ENCODE measurements around the gene VWA2. TPM values are rescaled to one million over a fixed set of nuclear protein-coding genes. Genes with fewer than 3 reads are reported as not detected.

VWA2 gene
- total and polyA plus RNA-seq, 9 donors = 0.04 to 4.1 (median 0.23) TPM

DNA sequence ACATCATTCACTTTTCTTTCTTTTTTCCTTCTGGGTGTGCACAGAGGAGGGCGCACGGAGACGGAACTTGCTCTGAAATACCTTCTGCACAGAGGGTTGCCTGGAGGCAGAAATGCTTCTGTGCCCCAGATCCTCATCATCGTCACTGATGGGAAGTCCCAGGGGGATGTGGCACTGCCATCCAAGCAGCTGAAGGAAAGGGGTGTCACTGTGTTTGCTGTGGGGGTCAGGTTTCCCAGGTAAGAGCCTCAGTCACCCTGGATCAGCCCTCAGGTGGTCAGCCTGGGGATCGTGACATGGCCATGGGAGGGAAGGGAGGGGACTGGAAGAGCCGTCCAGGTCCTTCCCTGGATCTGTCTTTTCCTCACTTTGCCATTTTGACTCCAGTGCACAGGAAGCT, 33.6 kb downstream of the VWA2 start:
- Histone ChIP-seq H3K9me3 (replicated peaks; ENCODE audit: control insufficient read depth, low read depth, low read length) (no peaks in the 10 kb centered on the region), H3K36me3 (ENCODE audit: control insufficient read depth, insufficient read depth, low read length) (no peaks in the 10 kb centered on the region), H3K4me3 (ENCODE audit: low read length) (no peak overlapping the region), H3K27me3 (ENCODE audit: control insufficient read depth, insufficient read depth, low read length) (peaks cover 8% of the 10 kb centered on the region), H3K4me1 (ENCODE audit: control insufficient read depth, insufficient read depth, low read length) (no peaks in the 10 kb centered on the region), H3K27ac (ENCODE audit: low read length) (no peak overlapping the region)
- DNase-seq = no peak
- 93% methylated on average over 4 of the region's 6 CpGs for WGBS (ENCODE audit: insufficient coverage)

DNA sequence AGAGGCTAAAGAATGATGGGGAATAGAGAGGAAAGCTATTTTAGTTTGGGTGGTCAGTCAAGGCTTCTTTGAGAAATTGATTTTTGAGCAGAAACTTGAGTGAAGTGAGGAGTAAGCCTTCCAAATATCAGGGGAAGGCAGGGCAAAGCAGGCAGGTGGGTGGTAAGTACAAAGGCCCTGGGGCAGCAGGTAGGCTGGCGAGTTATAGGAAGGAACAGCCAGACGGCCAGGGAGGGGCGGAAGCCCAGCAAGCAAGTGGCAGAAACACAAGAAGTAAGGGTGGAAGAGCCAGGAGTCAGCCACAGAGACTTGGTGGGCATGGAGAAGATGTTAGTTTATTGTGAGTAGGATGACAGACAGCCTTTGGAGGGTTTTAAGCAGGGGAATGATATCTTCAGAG, 34.9 kb downstream of the VWA2 start:
- Histone ChIP-seq H3K27me3 (ENCODE audit: control insufficient read depth, insufficient read depth, low read length) (peaks cover 8% of the 10 kb centered on the region), H3K27ac (ENCODE audit: low read length) (no peak overlapping the region), H3K4me1 (ENCODE audit: control insufficient read depth, insufficient read depth, low read length) (no peaks in the 10 kb centered on the region), H3K36me3 (ENCODE audit: control insufficient read depth, insufficient read depth, low read length) (no peaks in the 10 kb centered on the region), H3K9me3 (replicated peaks; ENCODE audit: control insufficient read depth, low read depth, low read length) (no peaks in the 10 kb centered on the region), H3K4me3 (ENCODE audit: low read length) (no peak overlapping the region)
- no peak for DNase-seq
- WGBS (ENCODE audit: insufficient coverage) = 88% methylated on average over 3 of the region's 3 CpGs

GRCh38 chr10:114274616-114275453, 35.8 kb downstream of the VWA2 start:
- H3K4me3 ChIP-seq (ENCODE audit: low read length) = no peak overlapping the region
- no peak for DNase-seq
- 91% methylated on average over 14 of the region's 16 CpGs for WGBS (ENCODE audit: insufficient coverage)
- peaks cover 8% of the 10 kb centered on the region for H3K27me3 ChIP-seq (ENCODE audit: control insufficient read depth, insufficient read depth, low read length)
- H3K4me1 ChIP-seq (ENCODE audit: control insufficient read depth, insufficient read depth, low read length) = no peaks in the 10 kb centered on the region
- H3K36me3 ChIP-seq (ENCODE audit: control insufficient read depth, insufficient read depth, low read length) = no peaks in the 10 kb centered on the region
- no peaks in the 10 kb centered on the region for H3K9me3 ChIP-seq (replicated peaks; ENCODE audit: control insufficient read depth, low read depth, low read length)
- no peak overlapping the region for H3K27ac ChIP-seq (ENCODE audit: low read length)

GRCh38 chr10:114276066-114276465, 37.0 kb downstream of the VWA2 start:
- Histone ChIP-seq H3K36me3 (ENCODE audit: control insufficient read depth, insufficient read depth, low read length) (no peaks in the 10 kb centered on the region), H3K9me3 (replicated peaks; ENCODE audit: control insufficient read depth, low read depth, low read length) (no peaks in the 10 kb centered on the region), H3K4me1 (ENCODE audit: control insufficient read depth, insufficient read depth, low read length) (no peaks in the 10 kb centered on the region), H3K4me3 (ENCODE audit: low read length) (no peak overlapping the region), H3K27me3 (ENCODE audit: control insufficient read depth, insufficient read depth, low read length) (peaks cover 9% of the 10 kb centered on the region), H3K27ac (ENCODE audit: low read length) (no peak overlapping the region)
- WGBS (ENCODE audit: insufficient coverage) = 68% methylated on average over 6 of the region's 6 CpGs
- no peak for DNase-seq

- no peak for DNase-seq
- H3K4me3 ChIP-seq (ENCODE audit: low read length) = no peak overlapping the region
- peaks cover 10% of the 10 kb centered on the region for H3K27me3 ChIP-seq (ENCODE audit: control insufficient read depth, insufficient read depth, low read length)
- 64% methylated on average over 6 of the region's 6 CpGs for WGBS (ENCODE audit: insufficient coverage)
- no peaks in the 10 kb centered on the region for H3K36me3 ChIP-seq (ENCODE audit: control insufficient read depth, insufficient read depth, low read length)
- no peaks in the 10 kb centered on the region for H3K4me1 ChIP-seq (ENCODE audit: control insufficient read depth, insufficient read depth, low read length)
- H3K9me3 ChIP-seq (replicated peaks; ENCODE audit: control insufficient read depth, low read depth, low read length) = no peaks in the 10 kb centered on the region
- H3K27ac ChIP-seq (ENCODE audit: low read length) = no peak overlapping the region
Measured at GRCh38 chr10:114276671-114277070, 37.6 kb downstream of the VWA2 start.

GRCh38 chr10:114278140-114278883, 39.3 kb downstream of the VWA2 start:
- DNase-seq = no peak
- no peak overlapping the region for H3K4me3 ChIP-seq (ENCODE audit: low read length)
- H3K27me3 ChIP-seq (ENCODE audit: control insufficient read depth, insufficient read depth, low read length) = peaks cover 8% of the 10 kb centered on the region
- H3K36me3 ChIP-seq (ENCODE audit: control insufficient read depth, insufficient read depth, low read length) = no peaks in the 10 kb centered on the region
- no peak overlapping the region for H3K27ac ChIP-seq (ENCODE audit: low read length)
- H3K4me1 ChIP-seq (ENCODE audit: control insufficient read depth, insufficient read depth, low read length) = no peaks in the 10 kb centered on the region
- no peaks in the 10 kb centered on the region for H3K9me3 ChIP-seq (replicated peaks; ENCODE audit: control insufficient read depth, low read depth, low read length)
- 81% methylated on average over 19 of the region's 22 CpGs for WGBS (ENCODE audit: insufficient coverage)

DNA sequence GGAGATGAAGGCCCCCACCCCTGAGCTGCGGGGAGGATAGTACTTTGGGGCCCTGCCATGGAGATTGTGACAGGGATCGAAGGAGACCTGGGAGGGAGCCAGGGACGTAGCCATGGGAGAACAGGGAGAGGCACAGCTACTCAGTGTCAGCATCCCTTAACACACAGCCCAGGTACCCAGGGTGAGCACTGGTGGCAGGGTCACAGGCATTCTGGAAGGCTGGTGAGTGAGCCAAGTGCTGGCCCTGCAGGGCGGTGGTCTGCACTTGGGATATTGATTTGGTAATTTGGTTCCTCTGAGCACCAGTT, 39.8 kb downstream of the VWA2 start:
- WGBS (ENCODE audit: insufficient coverage) = 89% methylated on average over 3 of the region's 4 CpGs
- Histone ChIP-seq H3K27ac (ENCODE audit: low read length) (no peak overlapping the region), H3K4me3 (ENCODE audit: low read length) (no peak overlapping the region), H3K4me1 (ENCODE audit: control insufficient read depth, insufficient read depth, low read length) (no peaks in the 10 kb centered on the region), H3K9me3 (replicated peaks; ENCODE audit: control insufficient read depth, low read depth, low read length) (no peaks in the 10 kb centered on the region), H3K27me3 (ENCODE audit: control insufficient read depth, insufficient read depth, low read length) (peaks cover 8% of the 10 kb centered on the region), H3K36me3 (ENCODE audit: control insufficient read depth, insufficient read depth, low read length) (no peaks in the 10 kb centered on the region)
- DNase-seq = no peak

DNA sequence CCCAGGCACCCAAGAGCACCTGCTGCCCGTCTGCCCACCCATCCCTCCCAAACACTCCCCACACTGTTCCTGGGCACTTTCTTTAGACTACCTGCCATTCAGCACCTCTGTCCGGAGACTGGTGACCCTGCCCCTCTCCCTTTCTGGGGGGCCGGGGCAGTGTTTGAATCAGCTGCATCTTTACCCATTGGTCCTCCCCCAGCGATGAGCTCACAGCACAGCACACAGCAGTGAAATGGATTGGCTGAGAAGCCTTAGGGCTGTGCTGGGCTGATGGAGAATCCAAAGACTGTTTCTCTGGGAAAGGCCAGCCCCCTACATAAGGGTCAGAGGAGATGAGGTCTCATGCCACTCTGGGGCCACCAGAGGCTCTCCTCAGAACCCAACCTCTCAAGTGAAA, 40.2 kb downstream of the VWA2 start:
- H3K4me1 ChIP-seq (ENCODE audit: control insufficient read depth, insufficient read depth, low read length) = no peaks in the 10 kb centered on the region
- no peak for DNase-seq
- H3K27ac ChIP-seq (ENCODE audit: low read length) = no peak overlapping the region
- H3K36me3 ChIP-seq (ENCODE audit: control insufficient read depth, insufficient read depth, low read length) = no peaks in the 10 kb centered on the region
- no peaks in the 10 kb centered on the region for H3K9me3 ChIP-seq (replicated peaks; ENCODE audit: control insufficient read depth, low read depth, low read length)
- no peak overlapping the region for H3K4me3 ChIP-seq (ENCODE audit: low read length)
- peaks cover 8% of the 10 kb centered on the region for H3K27me3 ChIP-seq (ENCODE audit: control insufficient read depth, insufficient read depth, low read length)
- WGBS (ENCODE audit: insufficient coverage) = 64% methylated on average over 4 of the region's 4 CpGs

- Histone ChIP-seq H3K27ac (ENCODE audit: low read length) (no peak overlapping the region), H3K4me3 (ENCODE audit: low read length) (no peak overlapping the region), H3K9me3 (replicated peaks; ENCODE audit: control insufficient read depth, low read depth, low read length) (no peaks in the 10 kb centered on the region), H3K27me3 (ENCODE audit: control insufficient read depth, insufficient read depth, low read length) (peaks cover 8% of the 10 kb centered on the region), H3K4me1 (ENCODE audit: control insufficient read depth, insufficient read depth, low read length) (no peaks in the 10 kb centered on the region), H3K36me3 (ENCODE audit: control insufficient read depth, insufficient read depth, low read length) (no peaks in the 10 kb centered on the region)
- DNase-seq = no peak
- 80% methylated on average over 5 of the region's 8 CpGs for WGBS (ENCODE audit: insufficient coverage)
Measured at GRCh38 chr10:114279901-114280644, 41.0 kb downstream of the VWA2 start.

- no peak overlapping the region for H3K4me3 ChIP-seq (ENCODE audit: low read length)
- no peaks in the 10 kb centered on the region for H3K9me3 ChIP-seq (replicated peaks; ENCODE audit: control insufficient read depth, low read depth, low read length)
- peaks cover 3% of the 10 kb centered on the region for H3K27me3 ChIP-seq (ENCODE audit: control insufficient read depth, insufficient read depth, low read length)
- no peak overlapping the region for H3K27ac ChIP-seq (ENCODE audit: low read length)
- no peaks in the 10 kb centered on the region for H3K36me3 ChIP-seq (ENCODE audit: control insufficient read depth, insufficient read depth, low read length)
- DNase-seq = no peak
- no peaks in the 10 kb centered on the region for H3K4me1 ChIP-seq (ENCODE audit: control insufficient read depth, insufficient read depth, low read length)
- WGBS (ENCODE audit: insufficient coverage) = 64% methylated on average over 7 of the region's 7 CpGs
Measured at GRCh38 chr10:114281006-114281405, 42.0 kb downstream of the VWA2 start.
